ENCODE measurements around the gene HIKESHI. TPM values are rescaled to one million over a fixed set of nuclear protein-coding genes. Genes with fewer than 3 reads are reported as not detected.
"Not testable (repeated sequence)": the region's sequence is repeated elsewhere in the genome, so short reads cannot be mapped to it uniquely, and the experiment has no call there.

HIKESHI gene
- 118 and 131 TPM in 2 replicates for polyA plus RNA-seq (2014; cell fraction: cytosol; rRNA removed)
- 96.7 and 102 TPM in 2 replicates for polyA plus RNA-seq (2014; cell fraction: nucleus; rRNA removed)

GRCh38 chr11:86302092-86302793, at the start of gene HIKESHI:
HIKESHI (plus strand) TSS chr11:86302240; CDS start chr11:86302449, 209 bp downstream.
- peak; percentile 98 for DNase-seq (ENCODE audit: low spot score)

GRCh38 chr11:86255896-86256295, 46.1 kb upstream of the HIKESHI start:
- DNase-seq (ENCODE audit: low spot score) = no peak

GRCh38 chr11:86256608-86257007, 45.4 kb upstream of the HIKESHI start:
- DNase-seq (ENCODE audit: low spot score) = no peak

GRCh38 chr11:86257446-86257845, 44.6 kb upstream of the HIKESHI start:
- DNase-seq (ENCODE audit: low spot score) = no peak

- no peak for DNase-seq (ENCODE audit: low spot score)
Measured at GRCh38 chr11:86259730-86260129, 42.3 kb upstream of the HIKESHI start.

- no peak for DNase-seq (ENCODE audit: low spot score)
Measured at GRCh38 chr11:86261328-86261727, 40.7 kb upstream of the HIKESHI start.

GRCh38 chr11:86262387-86262786, 39.7 kb upstream of the HIKESHI start:
- no peak for DNase-seq (ENCODE audit: low spot score)

GRCh38 chr11:86264649-86265048, 37.4 kb upstream of the HIKESHI start:
- DNase-seq (ENCODE audit: low spot score) = no peak

- DNase-seq (ENCODE audit: low spot score) = no peak
Measured at GRCh38 chr11:86265194-86265593, 36.8 kb upstream of the HIKESHI start.

GRCh38 chr11:86269645-86270044, 32.4 kb upstream of the HIKESHI start:
- DNase-seq (ENCODE audit: low spot score) = no peak

GRCh38 chr11:86274503-86274902, 27.5 kb upstream of the HIKESHI start:
- DNase-seq (ENCODE audit: low spot score) = no peak

GRCh38 chr11:86274999-86275398, 27.0 kb upstream of the HIKESHI start:
- DNase-seq (ENCODE audit: low spot score) = no peak

GRCh38 chr11:86275493-86276370, 26.3 kb upstream of the HIKESHI start:
- DNase-seq (ENCODE audit: low spot score) = no peak

GRCh38 chr11:86277741-86278140, 24.3 kb upstream of the HIKESHI start:
- no peak for DNase-seq (ENCODE audit: low spot score)

- DNase-seq (ENCODE audit: low spot score) = no peak
Measured at GRCh38 chr11:86278226-86278625, 23.8 kb upstream of the HIKESHI start.

- no peak for DNase-seq (ENCODE audit: low spot score)
Measured at GRCh38 chr11:86279747-86280146, 22.3 kb upstream of the HIKESHI start.

- DNase-seq (ENCODE audit: low spot score) = no peak
Measured at GRCh38 chr11:86287468-86287796, 14.6 kb upstream of the HIKESHI start.

- no peak for DNase-seq (ENCODE audit: low spot score)
Measured at GRCh38 chr11:86288776-86289507, 13.1 kb upstream of the HIKESHI start.

- not testable (repeated sequence) for DNase-seq (ENCODE audit: low spot score)
Measured at GRCh38 chr11:86289508-86290280, 12.3 kb upstream of the HIKESHI start.

- DNase-seq (ENCODE audit: low spot score) = peak; percentile 43
Measured at GRCh38 chr11:86291466-86292262, 10.4 kb upstream of the HIKESHI start.

Measured in SK-N-DZ (cell line).